ENCODE results near the gene COL27A1.

DNA sequence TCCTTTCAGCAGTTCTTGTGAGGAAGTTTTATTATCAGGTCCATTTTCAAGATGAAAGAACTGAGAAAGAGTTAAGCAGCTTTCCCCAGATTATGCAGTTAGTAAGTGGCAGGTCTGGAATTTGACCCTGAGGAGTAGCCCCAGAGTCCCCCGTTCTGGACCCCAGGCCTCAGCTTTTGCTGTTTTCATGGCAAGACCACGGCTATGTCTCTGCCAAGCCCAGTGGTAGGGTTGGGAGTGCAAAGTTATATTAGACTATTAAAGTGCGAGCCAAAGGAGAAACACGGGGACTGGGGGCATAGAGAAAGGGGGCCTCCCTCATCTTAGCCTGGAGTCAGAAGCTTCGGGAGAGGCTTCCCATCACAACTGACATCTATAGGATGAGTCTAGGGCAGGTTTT is 148.2 kb downstream of the COL27A1 start:
- no peak for TF ChIP-seq CTCF (IDR thresholded peaks at IDR 0.05; ENCODE audit: low read depth, low read length)
- no peak for TF ChIP-seq POLR2A (IDR thresholded peaks at IDR 0.05; ENCODE audit: extremely low read depth, insufficient read length)
- TF ChIP-seq MAX (IDR thresholded peaks at IDR 0.05; ENCODE audit: low read depth, low read length), result no peak

Measured in NB4 (cell line).